Prostate gland (tissue), 2 donors: ENCODE data around the gene ACOXL.

Experiments used
- CTCF ChIP-seq, 4 experiments: fragments of 200-600 bp in 2 of 4; fragments of 450-650 bp in 2 of 4; sonication (generic) in 2 of 4; IDR thresholded peaks; 1 replicate in 3 of 4; 2 replicates in 1 of 4; pipeline ENCODE4 v1.5.1; 2016 to 2019; ENCODE audit warnings: antibody characterized with exemption in 4 of 4, mild to moderate bottlenecking in 2 of 4, moderate library complexity in 2 of 4
- POLR2A ChIP-seq: fragments of 450-650 bp; IDR thresholded peaks from one replicate; pipeline ENCODE4 v1.6.1; 2016; ENCODE audit warnings: antibody characterized with exemption, mild to moderate bottlenecking
- POLR2AphosphoS5 ChIP-seq: sonication (generic); formaldehyde crosslinking; IDR thresholded peaks from one replicate; pipeline ENCODE4 v1.6.1; 2017; ENCODE audit warnings: antibody characterized with exemption

- TF ChIP-seq CTCF (IDR thresholded peaks at IDR 0.05) (no peak), POLR2A (no peak), POLR2AphosphoS5 (no peak)
Observed at GRCh38 chr2:111015283-111015995, 283.1 kb downstream of the ACOXL start.
